AG04449 (cell line): ENCODE data around the gene VWF.

ENCODE experiments used
- CTCF ChIA-PET: fragments of 350-600 bp; formaldehyde crosslinking; extraction: SDS; loops from one replicate; lab custom pipeline; 2021; ENCODE audit warnings: antibody characterized with exemption; lab: Yijun Ruan, JAX
- POLR2A ChIA-PET: fragments of 400-600, 350-600 bp; formaldehyde crosslinking; extraction: SDS; loops from one replicate; lab custom pipeline; 2020; ENCODE audit warnings: antibody characterized with exemption, inconsistent platforms; lab: Yijun Ruan, JAX
- DNase-seq: peaks from one replicate; pipeline ENCODE4 v3.0.0-alpha.2; 2010; ENCODE audit warnings: low read depth, low spot score
- H3K4me3 ChIP-seq: 2 replicates; pipeline ENCODE4 v1.5.1; 2011; ENCODE audit warnings: low read depth, mild to moderate bottlenecking, control low read depth, low read length
- CTCF ChIP-seq: IDR thresholded peaks from one replicate; pipeline ENCODE4 v1.5.1; 2011; ENCODE audit warnings: mild to moderate bottlenecking, moderate library complexity, low read length, control low read depth, inconsistent platforms; ENCODE audit not compliant: insufficient read depth; ENCODE audit errors: missing control alignments

Gene VWF

GRCh38 chr12:6133642-6134041 is 9.2 kb upstream of the VWF start:
- CTCF ChIA-PET, result interaction anchor here (1.3 kb wide), 1 partner anchor 8 kb away, joined by 4 read pairs; no protein-coding TSS in a partner anchor
- POLR2A ChIA-PET, result no interaction called here
- H3K4me3 ChIP-seq, result no peak overlapping the region
- DNase-seq, result no peak
- no peak for TF ChIP-seq CTCF

GRCh38 chr12:6132496-6132895 is 8.0 kb upstream of the VWF start:
- no peak for DNase-seq
- CTCF ChIA-PET, result interaction anchor here (1.3 kb wide), 1 partner anchor 9 kb away, joined by 4 read pairs; no protein-coding TSS in a partner anchor
- POLR2A ChIA-PET, result no interaction called here
- no peak overlapping the region for H3K4me3 ChIP-seq
- no peak for TF ChIP-seq CTCF

- no peak overlapping the region for H3K4me3 ChIP-seq
- DNase-seq, result no peak
- TF ChIP-seq CTCF, result no peak
- CTCF ChIA-PET, result no interaction called here
- POLR2A ChIA-PET, result no interaction called here
Observed at GRCh38 chr12:6125310-6125608, 789 bp upstream of the VWF start.

- ChIA-PET CTCF (no interaction called here), POLR2A (no interaction called here)
- TF ChIP-seq CTCF, result no peak
- H3K4me3 ChIP-seq, result no peak overlapping the region
- no peak for DNase-seq
Observed at GRCh38 chr12:6123258-6123657, 1.2 kb downstream of the VWF start.

GRCh38 chr12:6122201-6122600 is 2.3 kb downstream of the VWF start:
- no peak for DNase-seq
- H3K4me3 ChIP-seq, result no peak overlapping the region
- POLR2A ChIA-PET, result no interaction called here
- CTCF ChIA-PET, result no interaction called here
- TF ChIP-seq CTCF, result no peak

- no peak overlapping the region for H3K4me3 ChIP-seq
- ChIA-PET POLR2A (no interaction called here), CTCF (interaction anchor here (0.7 kb wide), 1 partner anchor 9 kb away, joined by 3 read pairs; no protein-coding TSS in a partner anchor)
- DNase-seq, result no peak
- TF ChIP-seq CTCF, result no peak
Observed at GRCh38 chr12:6120796-6121473, 3.5 kb downstream of the VWF start.
